CD4-positive, alpha-beta T cell treated with Interferon alpha-2 for 1 hour (primary cell): Measurements from ENCODE around the gene LONRF3.

Source experiments
- DNase-seq, 2 donors: peaks; one replicate each; pipeline ENCODE4 v3.0.0-alpha.2; 2020 to 2022

LONRF3 gene

GRCh38 chrX:118974088-118974907 is at the start of gene LONRF3:
Gene LONRF3, plus strand, starts transcription at chrX:118974618. Its CDS starts 163 bp downstream, at chrX:118974781.
- DNase-seq, result peak; percentile 76 to 78

GRCh38 chrX:118928151-118928550 is 46.3 kb upstream of the LONRF3 start:
- no peak for DNase-seq

- no peak for DNase-seq
These were observed 39.1 kb upstream of the LONRF3 start for GRCh38 chrX:118935352-118935751.

GRCh38 chrX:118941147-118941546 is 33.3 kb upstream of the LONRF3 start:
- no peak for DNase-seq

GRCh38 chrX:118943102-118943501 is 31.3 kb upstream of the LONRF3 start:
- no peak for DNase-seq

GRCh38 chrX:118945921-118946320 is 28.5 kb upstream of the LONRF3 start:
- DNase-seq, result no peak

GRCh38 chrX:118948270-118948669 is 26.1 kb upstream of the LONRF3 start:
- no peak for DNase-seq

GRCh38 chrX:118961866-118962560 is 12.4 kb upstream of the LONRF3 start:
- DNase-seq, result no peak

GRCh38 chrX:118963159-118963558 is 11.3 kb upstream of the LONRF3 start:
- no peak for DNase-seq

GRCh38 chrX:118964252-118964651 is 10.2 kb upstream of the LONRF3 start:
- DNase-seq, result no peak

- DNase-seq, result no peak
These were observed 9.0 kb upstream of the LONRF3 start for GRCh38 chrX:118965395-118965794.

- no peak for DNase-seq
These were observed 6.4 kb upstream of the LONRF3 start for GRCh38 chrX:118968031-118968430.

- DNase-seq, result no peak
These were observed 2.9 kb upstream of the LONRF3 start for GRCh38 chrX:118971552-118971951.

GRCh38 chrX:118973389-118974087 is 880 bp upstream of the LONRF3 start:
- no peak for DNase-seq

- peak; percentile 36 to 58 for DNase-seq
These were observed 672 bp downstream of the LONRF3 start for GRCh38 chrX:118974908-118975671.

- peak; percentile 70 to 73 for DNase-seq
These were observed 1.6 kb downstream of the LONRF3 start for GRCh38 chrX:118975831-118976598.

GRCh38 chrX:118976599-118977340 is 2.4 kb downstream of the LONRF3 start:
- peak; percentile 22 to 23 for DNase-seq

GRCh38 chrX:118977424-118977823 is 3.0 kb downstream of the LONRF3 start:
- DNase-seq, result no peak

- DNase-seq, result no peak
These were observed 4.0 kb downstream of the LONRF3 start for GRCh38 chrX:118978451-118978850.

- no peak for DNase-seq
These were observed 6.3 kb downstream of the LONRF3 start for GRCh38 chrX:118980761-118981160.

- no peak for DNase-seq
These were observed 9.1 kb downstream of the LONRF3 start for GRCh38 chrX:118983513-118983912.
